PC-9 (cell line): ENCODE measurements around the gene TNNI3K. TPM values are rescaled to one million over a fixed set of nuclear protein-coding genes. Genes with fewer than 3 reads are reported as not detected.

Experiments used
- BruUV-seq: library from RNA; stranded (reverse); fragments of 400-500 nt; replicated peaks from 2 replicates; lab custom pipeline; 2021; lab: Mats Ljungman, UMichigan
- CTCF ChIA-PET: fragments of 300-600 bp; sonication (Branson Sonifier 250); formaldehyde crosslinking; loops from one replicate; lab custom pipeline; 2022; ENCODE audit warnings: antibody characterized with exemption; lab: Charles Lee
- POLR2A ChIA-PET: fragments of 300-600 bp; sonication (Branson Sonifier 250); formaldehyde crosslinking; loops from one replicate; lab custom pipeline; 2022; ENCODE audit warnings: antibody characterized with exemption; ENCODE audit not compliant: unreplicated experiment; lab: Charles Lee
- DNase-seq, 2 experiments: peaks; one replicate each; pipeline versions ENCODE4 v3.0.0 to v3.0.0-alpha.2; 2015 to 2022; ENCODE audit warnings: mixed read lengths in 1 of 2
- H2AFZ ChIP-seq: fragments of 200-600 bp; sonication (generic); 2 replicates; pipeline ENCODE4 v1.8.1; 2017; ENCODE audit warnings: antibody characterized with exemption
- H3F3A ChIP-seq: fragments of 200-600 bp; sonication (generic); 2 replicates; pipeline ENCODE4 v1.8.1; 2017; ENCODE audit warnings: antibody characterized with exemption, mild to moderate bottlenecking, low read depth; ENCODE audit not compliant: insufficient read depth
- H3K27ac ChIP-seq: fragments of 200-600 bp; sonication (generic); 2 replicates; pipeline ENCODE4 v1.6.1; 2016; ENCODE audit warnings: mixed run types
- H3K27me3 ChIP-seq: fragments of 200-600 bp; sonication (generic); 2 replicates; pipeline ENCODE4 v1.6.1; 2016; ENCODE audit warnings: low read depth, mixed run types; ENCODE audit not compliant: insufficient read depth
- H3K36me3 ChIP-seq: fragments of 200-600 bp; sonication (generic); 2 replicates; pipeline ENCODE4 v1.6.1; 2016; ENCODE audit warnings: low read depth, mixed run types
- H3K4me1 ChIP-seq: fragments of 200-600 bp; sonication (generic); replicated peaks from 2 replicates; pipeline ENCODE4 v1.6.1; 2016; ENCODE audit warnings: mixed run types; ENCODE audit not compliant: insufficient read depth
- H3K4me2 ChIP-seq: fragments of 200-600 bp; sonication (generic); 2 replicates; pipeline ENCODE4 v1.6.1; 2017; ENCODE audit warnings: mixed run types
- H3K4me3 ChIP-seq: fragments of 200-600 bp; sonication (generic); 2 replicates; pipeline ENCODE4 v1.6.1; 2016; ENCODE audit warnings: mixed run types
- H3K79me2 ChIP-seq: fragments of 200-600 bp; sonication (generic); 2 replicates; pipeline ENCODE4 v1.6.1; 2017; ENCODE audit warnings: low read depth, mixed run types
- H3K9me2 ChIP-seq: fragments of 200-600 bp; sonication (generic); 2 replicates; pipeline ENCODE4 v1.8.1; 2017; ENCODE audit warnings: mild to moderate bottlenecking; ENCODE audit not compliant: insufficient read depth
- H3K9me3 ChIP-seq: fragments of 200-600 bp; sonication (generic); 2 replicates; pipeline ENCODE4 v1.8.1; 2016; ENCODE audit warnings: low read depth; ENCODE audit not compliant: insufficient read depth
- H4K20me1 ChIP-seq: fragments of 200-600 bp; sonication (generic); 2 replicates; pipeline ENCODE4 v1.8.1; 2017; ENCODE audit not compliant: insufficient read depth
- EZH2 ChIP-seq: fragments of 200-600 bp; sonication (generic); IDR thresholded peaks from 2 replicates; pipeline ENCODE4 v1.8.0; 2017; ENCODE audit warnings: antibody characterized with exemption, low read depth
- intact Hi-C: fragments of 100-400 bp; cut with micrococcal nuclease; formaldehyde crosslinking; loops from one replicate; pipeline ENCODE4 v1.10.0; 2022; ENCODE audit not compliant: unreplicated experiment
- total RNA-seq: library from RNA; stranded (reverse); gene quantifications from 2 replicates; pipeline ENCODE4 v1.2.3, GENCODE V29; 2021
- TF ChIP-seq, protein P1 (sequence below): fragments of 200-600 bp; sonication (generic); conservative IDR thresholded peaks from 2 replicates; pipeline ENCODE4 v1.6.1; 2017; ENCODE audit warnings: mixed run types, antibody characterized with exemption, mild to moderate bottlenecking, moderate library complexity

Gene TNNI3K
- total RNA-seq, 1 experiment from 2014 or later = 1.4 TPM

DNA sequence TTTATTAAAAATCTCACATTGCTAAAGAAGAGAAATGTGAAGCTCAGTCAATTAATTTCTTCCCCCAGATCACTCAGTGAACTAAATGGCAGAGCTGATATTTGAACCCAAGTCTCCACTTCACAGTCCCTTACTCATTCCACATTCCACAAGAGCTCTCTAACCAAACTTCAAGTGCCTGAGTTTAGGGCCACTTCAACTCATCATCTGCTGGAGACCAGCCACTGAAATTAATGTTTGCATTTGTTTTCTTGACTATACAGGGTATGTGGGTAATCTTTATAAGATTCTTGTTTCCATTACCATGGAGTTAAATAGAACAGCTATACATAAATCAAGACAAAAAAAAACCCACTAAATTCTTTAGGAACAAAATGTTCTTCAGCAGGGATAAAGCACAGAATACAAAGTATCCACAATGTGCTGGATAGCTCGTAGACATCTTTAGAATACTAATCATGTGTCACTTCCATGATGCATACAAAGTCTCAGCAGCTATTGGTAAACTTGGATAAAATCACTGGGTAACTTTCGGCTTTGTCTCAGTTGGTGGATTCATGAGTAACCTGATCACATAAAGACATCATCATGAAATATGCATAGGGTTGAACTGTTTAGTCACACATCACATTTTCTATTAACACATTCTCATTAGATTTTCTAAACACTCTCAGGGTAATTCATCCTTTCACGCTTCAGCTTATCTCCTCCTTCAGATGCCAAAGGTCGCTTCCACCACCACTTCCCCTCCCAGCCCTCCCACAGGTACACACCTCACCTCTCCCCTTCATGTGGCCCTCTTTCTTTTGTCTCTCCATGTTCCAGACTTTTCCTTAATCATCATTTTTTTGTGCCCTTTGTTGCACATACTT lies 187.5 kb downstream of the TNNI3K start:
- Histone ChIP-seq H3K4me2 (no peak overlapping the region), H3F3A (no peaks in the 10 kb centered on the region), H4K20me1 (no peaks in the 10 kb centered on the region), H3K27ac (no peak overlapping the region), H3K79me2 (no peaks in the 10 kb centered on the region), H3K4me1 (no peaks in the 10 kb centered on the region), H3K27me3 (no peaks in the 10 kb centered on the region), H2AFZ (no peak overlapping the region), H3K9me3 (no peaks in the 10 kb centered on the region), H3K4me3 (no peak overlapping the region), H3K9me2 (no peaks in the 10 kb centered on the region), H3K36me3 (no peaks in the 10 kb centered on the region)
- CTCF ChIA-PET = no interaction called here
- intact Hi-C loops = no loop called here
- no peak for DNase-seq
- no TSS peak for BruUV-seq
- no peak for TF ChIP-seq EZH2
- TF ChIP-seq, protein P1, sequence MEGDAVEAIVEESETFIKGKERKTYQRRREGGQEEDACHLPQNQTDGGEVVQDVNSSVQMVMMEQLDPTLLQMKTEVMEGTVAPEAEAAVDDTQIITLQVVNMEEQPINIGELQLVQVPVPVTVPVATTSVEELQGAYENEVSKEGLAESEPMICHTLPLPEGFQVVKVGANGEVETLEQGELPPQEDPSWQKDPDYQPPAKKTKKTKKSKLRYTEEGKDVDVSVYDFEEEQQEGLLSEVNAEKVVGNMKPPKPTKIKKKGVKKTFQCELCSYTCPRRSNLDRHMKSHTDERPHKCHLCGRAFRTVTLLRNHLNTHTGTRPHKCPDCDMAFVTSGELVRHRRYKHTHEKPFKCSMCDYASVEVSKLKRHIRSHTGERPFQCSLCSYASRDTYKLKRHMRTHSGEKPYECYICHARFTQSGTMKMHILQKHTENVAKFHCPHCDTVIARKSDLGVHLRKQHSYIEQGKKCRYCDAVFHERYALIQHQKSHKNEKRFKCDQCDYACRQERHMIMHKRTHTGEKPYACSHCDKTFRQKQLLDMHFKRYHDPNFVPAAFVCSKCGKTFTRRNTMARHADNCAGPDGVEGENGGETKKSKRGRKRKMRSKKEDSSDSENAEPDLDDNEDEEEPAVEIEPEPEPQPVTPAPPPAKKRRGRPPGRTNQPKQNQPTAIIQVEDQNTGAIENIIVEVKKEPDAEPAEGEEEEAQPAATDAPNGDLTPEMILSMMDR = no peak
- POLR2A ChIA-PET = no interaction called here

DNA sequence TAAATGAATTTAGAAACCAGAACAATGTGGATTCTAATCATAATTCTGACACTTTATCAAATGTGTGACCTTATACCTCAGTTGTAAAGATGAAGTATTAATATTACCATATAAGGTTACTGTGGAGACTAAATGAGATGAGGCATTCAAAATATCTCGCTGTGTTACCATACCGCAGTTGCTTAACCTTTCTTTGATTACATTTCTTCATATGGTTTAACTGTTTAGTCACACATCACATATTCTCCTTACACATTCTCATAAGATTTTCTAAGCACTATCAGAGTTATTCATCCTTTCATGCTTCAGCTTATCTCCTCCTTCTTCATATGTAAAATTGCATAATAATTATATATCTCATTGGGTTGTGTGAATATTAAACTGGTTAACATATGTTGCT lies 188.3 kb downstream of the TNNI3K start:
- CTCF ChIA-PET = no interaction called here
- H3K27me3 ChIP-seq = no peaks in the 10 kb centered on the region
- no peaks in the 10 kb centered on the region for H3K9me3 ChIP-seq
- DNase-seq = no peak
- TF ChIP-seq EZH2 = no peak
- TF ChIP-seq, protein P1 = no peak
- no peak overlapping the region for H3K4me3 ChIP-seq
- H3K79me2 ChIP-seq = no peaks in the 10 kb centered on the region
- no peaks in the 10 kb centered on the region for H3K4me1 ChIP-seq
- H4K20me1 ChIP-seq = no peaks in the 10 kb centered on the region
- intact Hi-C loops = no loop called here
- H3F3A ChIP-seq = no peaks in the 10 kb centered on the region
- H3K4me2 ChIP-seq = no peak overlapping the region
- no peaks in the 10 kb centered on the region for H3K9me2 ChIP-seq
- H2AFZ ChIP-seq = no peak overlapping the region
- no peak overlapping the region for H3K27ac ChIP-seq
- POLR2A ChIA-PET = no interaction called here
- no peaks in the 10 kb centered on the region for H3K36me3 ChIP-seq
- BruUV-seq = no TSS peak

DNA sequence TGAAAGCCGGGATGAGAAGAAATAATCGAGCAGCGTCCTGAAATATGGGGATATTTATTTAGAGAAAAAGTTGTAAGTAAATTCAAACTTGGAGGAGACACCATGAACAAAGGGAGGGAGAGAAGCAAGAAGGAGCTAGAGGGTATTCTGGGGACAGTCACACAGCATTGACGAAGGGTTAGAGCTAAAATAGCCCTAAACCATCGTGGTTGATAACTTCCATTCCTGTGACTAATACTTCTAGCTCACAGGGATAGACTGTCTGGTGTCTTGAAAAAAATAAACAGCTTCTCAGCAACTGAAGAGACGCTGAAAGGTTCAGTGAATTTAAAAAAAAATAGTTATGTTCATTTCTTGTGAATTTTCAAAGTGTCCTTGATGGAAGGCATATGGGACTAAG lies 190.5 kb downstream of the TNNI3K start:
- H2AFZ ChIP-seq = no peak overlapping the region
- no TSS peak for BruUV-seq
- H3K79me2 ChIP-seq = no peaks in the 10 kb centered on the region
- H3K9me2 ChIP-seq = no peaks in the 10 kb centered on the region
- no peaks in the 10 kb centered on the region for H3F3A ChIP-seq
- H3K27ac ChIP-seq = no peak overlapping the region
- no peak for DNase-seq
- POLR2A ChIA-PET = no interaction called here
- no peak overlapping the region for H3K4me3 ChIP-seq
- H3K4me2 ChIP-seq = no peak overlapping the region
- H4K20me1 ChIP-seq = no peaks in the 10 kb centered on the region
- no peaks in the 10 kb centered on the region for H3K4me1 ChIP-seq
- no peaks in the 10 kb centered on the region for H3K9me3 ChIP-seq
- no peak for TF ChIP-seq EZH2
- TF ChIP-seq, protein P1 = no peak
- CTCF ChIA-PET = no interaction called here
- intact Hi-C loops = no loop called here
- no peaks in the 10 kb centered on the region for H3K36me3 ChIP-seq
- H3K27me3 ChIP-seq = no peaks in the 10 kb centered on the region
